DLD1 (cell line): ENCODE measurements around the gene ANKRD17.
"Not testable (repeated sequence)": the region's sequence is repeated elsewhere in the genome, so short reads cannot be mapped to it uniquely, and the experiment has no call there.

ENCODE experiments used
- in situ Hi-C: cut with HindIII; loops from 2 replicates; pipeline ENCODE4 v1.10.0; 2017; ENCODE audit warnings: low sequenced_read_pairs

ANKRD17 gene

GRCh38 chr4:73258686-73259570, at the start of gene ANKRD17:
Gene ANKRD17, minus strand, starts transcription at chr4:73258798. Its CDS starts 130 bp downstream, at chr4:73258668.
- in situ Hi-C loops: no loop called here

- in situ Hi-C loops: no loop called here
These were observed 49.7 kb upstream of the ANKRD17 start for GRCh38 chr4:73308286-73308685.

- in situ Hi-C loops: no loop called here
These were observed 45.1 kb upstream of the ANKRD17 start for GRCh38 chr4:73303711-73304110.

- in situ Hi-C loops: no loop called here
These were observed 41.1 kb upstream of the ANKRD17 start for GRCh38 chr4:73299548-73300280.

- in situ Hi-C loops: not testable (repeated sequence)
These were observed 34.1 kb upstream of the ANKRD17 start for GRCh38 chr4:73292661-73293060.

GRCh38 chr4:73281982-73282381, 23.4 kb upstream of the ANKRD17 start:
- in situ Hi-C loops: no loop called here

GRCh38 chr4:73281396-73281795, 22.8 kb upstream of the ANKRD17 start:
- in situ Hi-C loops: no loop called here

- in situ Hi-C loops: no loop called here
These were observed 18.6 kb upstream of the ANKRD17 start for GRCh38 chr4:73277201-73277600.

GRCh38 chr4:73275318-73275654, 16.7 kb upstream of the ANKRD17 start:
- in situ Hi-C loops: no loop called here

GRCh38 chr4:73272816-73273215, 14.2 kb upstream of the ANKRD17 start:
- in situ Hi-C loops: no loop called here

GRCh38 chr4:73267050-73267449, 8.5 kb upstream of the ANKRD17 start:
- in situ Hi-C loops: no loop called here

- in situ Hi-C loops: no loop called here
These were observed 1.0 kb upstream of the ANKRD17 start for GRCh38 chr4:73259571-73260090.

- in situ Hi-C loops: no loop called here
These were observed 237 bp downstream of the ANKRD17 start for GRCh38 chr4:73258436-73258685.

GRCh38 chr4:73257651-73258435, 755 bp downstream of the ANKRD17 start:
- in situ Hi-C loops: no loop called here

- in situ Hi-C loops: no loop called here
These were observed 1.4 kb downstream of the ANKRD17 start for GRCh38 chr4:73257234-73257633.

- in situ Hi-C loops: not testable (repeated sequence)
These were observed 2.8 kb downstream of the ANKRD17 start for GRCh38 chr4:73255847-73256246.

- in situ Hi-C loops: no loop called here
These were observed 6.6 kb downstream of the ANKRD17 start for GRCh38 chr4:73252001-73252400.

- in situ Hi-C loops: no loop called here
These were observed 7.2 kb downstream of the ANKRD17 start for GRCh38 chr4:73251384-73251783.

GRCh38 chr4:73250642-73251041, 8.0 kb downstream of the ANKRD17 start:
- in situ Hi-C loops: no loop called here

- in situ Hi-C loops: no loop called here
These were observed 9.8 kb downstream of the ANKRD17 start for GRCh38 chr4:73248821-73249220.

- in situ Hi-C loops: no loop called here
These were observed 10.2 kb downstream of the ANKRD17 start for GRCh38 chr4:73248416-73248815.
